Neural crest cell (in vitro differentiated cells): ENCODE measurements around the gene PTX4. TPM values are rescaled to one million over a fixed set of nuclear protein-coding genes. Genes with fewer than 3 reads are reported as not detected.
"Not testable (repeated sequence)": the region's sequence is repeated elsewhere in the genome, so short reads cannot be mapped to it uniquely, and the experiment has no call there.

Experiments used
- DNase-seq: peaks from one replicate; pipeline ENCODE4 v3.0.0; 2021; ENCODE audit warnings: low read depth, mixed read lengths, low spot score
- H3K27ac Mint-ChIP-seq: one replicate; pipeline ENCODE4 v1.8.0; 2021; ENCODE audit warnings: mild to moderate bottlenecking, mixed read lengths; ENCODE audit not compliant: unreplicated experiment
- H3K27me3 Mint-ChIP-seq: 2 replicates; pipeline ENCODE4 v1.8.0; 2021; ENCODE audit warnings: low read depth, mild to moderate bottlenecking, mixed read lengths
- H3K36me3 Mint-ChIP-seq: 2 replicates; pipeline ENCODE4 v1.8.0; 2021; ENCODE audit warnings: low read depth, mild to moderate bottlenecking, mixed read lengths
- H3K4me1 Mint-ChIP-seq: 2 replicates; pipeline ENCODE4 v1.8.0; 2021; ENCODE audit warnings: mixed read lengths
- H3K4me3 Mint-ChIP-seq: one replicate; pipeline ENCODE4 v1.8.0; 2021; ENCODE audit warnings: mild to moderate bottlenecking, mixed read lengths
- H3K9me3 Mint-ChIP-seq: 2 replicates; pipeline ENCODE4 v1.8.0; 2021; ENCODE audit warnings: mixed read lengths
- total RNA-seq: library from RNA; stranded (reverse); gene quantifications from 2 replicates; pipeline ENCODE4 v1.2.1, GENCODE V29; 2021
- TF ChIP-seq, protein P1 (sequence below): fragments of 200-600 bp; sonication (generic); conservative IDR thresholded peaks from 2 replicates; pipeline ENCODE4 v1.5.0; 2021; ENCODE audit warnings: antibody characterized with exemption, mild to moderate bottlenecking

PTX4 gene
- total RNA-seq, 1 donor from 2014 or later, result 0.28 TPM

- DNase-seq, result no peak
- Mint-ChIP-seq H3K27me3 (peaks cover 16% of the 10 kb centered on the region), H3K27ac (no peak overlapping the region), H3K9me3 (no peaks in the 10 kb centered on the region), H3K4me3 (no peak overlapping the region), H3K36me3 (no peaks in the 10 kb centered on the region), H3K4me1 (peaks cover 3% of the 10 kb centered on the region)
- TF ChIP-seq, protein P1, sequence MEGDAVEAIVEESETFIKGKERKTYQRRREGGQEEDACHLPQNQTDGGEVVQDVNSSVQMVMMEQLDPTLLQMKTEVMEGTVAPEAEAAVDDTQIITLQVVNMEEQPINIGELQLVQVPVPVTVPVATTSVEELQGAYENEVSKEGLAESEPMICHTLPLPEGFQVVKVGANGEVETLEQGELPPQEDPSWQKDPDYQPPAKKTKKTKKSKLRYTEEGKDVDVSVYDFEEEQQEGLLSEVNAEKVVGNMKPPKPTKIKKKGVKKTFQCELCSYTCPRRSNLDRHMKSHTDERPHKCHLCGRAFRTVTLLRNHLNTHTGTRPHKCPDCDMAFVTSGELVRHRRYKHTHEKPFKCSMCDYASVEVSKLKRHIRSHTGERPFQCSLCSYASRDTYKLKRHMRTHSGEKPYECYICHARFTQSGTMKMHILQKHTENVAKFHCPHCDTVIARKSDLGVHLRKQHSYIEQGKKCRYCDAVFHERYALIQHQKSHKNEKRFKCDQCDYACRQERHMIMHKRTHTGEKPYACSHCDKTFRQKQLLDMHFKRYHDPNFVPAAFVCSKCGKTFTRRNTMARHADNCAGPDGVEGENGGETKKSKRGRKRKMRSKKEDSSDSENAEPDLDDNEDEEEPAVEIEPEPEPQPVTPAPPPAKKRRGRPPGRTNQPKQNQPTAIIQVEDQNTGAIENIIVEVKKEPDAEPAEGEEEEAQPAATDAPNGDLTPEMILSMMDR, result no peak
These were observed 1.2 kb downstream of the PTX4 start for GRCh38 chr16:1487395-1488053.

GRCh38 chr16:1486551-1487390, 2.0 kb downstream of the PTX4 start:
- no peak for DNase-seq
- Mint-ChIP-seq H3K27me3 (peaks cover 16% of the 10 kb centered on the region), H3K4me3 (no peak overlapping the region), H3K36me3 (no peaks in the 10 kb centered on the region), H3K27ac (peak overlapping the region; percentile 50), H3K4me1 (no peaks in the 10 kb centered on the region), H3K9me3 (no peaks in the 10 kb centered on the region)
- TF ChIP-seq, protein P1, result no peak

DNA sequence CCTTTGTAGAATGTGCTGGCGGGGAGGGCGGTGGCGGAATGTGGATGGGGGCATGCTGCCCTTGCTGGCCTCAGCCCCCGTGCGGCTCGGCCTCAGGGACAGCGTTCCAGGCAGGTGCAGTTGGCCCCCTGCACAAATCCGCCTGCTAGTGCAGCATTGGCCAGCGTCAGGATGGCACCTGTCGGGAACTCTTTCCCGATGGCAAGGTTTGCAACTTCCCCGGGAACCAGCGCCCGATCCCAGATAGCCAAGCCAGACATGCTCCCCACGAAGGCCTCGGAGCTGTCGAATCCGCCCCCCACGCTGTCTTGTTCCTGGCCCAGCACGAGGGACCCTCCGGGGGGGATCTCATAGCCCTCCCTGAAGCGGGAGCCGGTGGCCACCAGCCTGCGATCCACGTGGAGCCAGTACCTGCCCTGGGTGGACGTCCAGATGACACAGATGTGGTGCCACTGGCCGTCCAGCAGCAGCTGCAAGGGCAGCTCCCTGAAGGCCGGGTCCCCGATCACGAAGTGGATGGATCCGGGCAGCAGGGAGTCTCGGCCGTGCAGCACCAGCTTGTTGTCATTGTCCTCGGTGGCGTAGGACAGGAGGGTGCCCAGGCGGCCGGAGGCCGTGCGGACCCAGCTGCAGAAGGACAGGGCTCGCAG, 2.8 kb downstream of the PTX4 start:
- Mint-ChIP-seq H3K9me3 (no peaks in the 10 kb centered on the region), H3K36me3 (no peaks in the 10 kb centered on the region), H3K27me3 (peaks cover 22% of the 10 kb centered on the region), H3K4me1 (no peaks in the 10 kb centered on the region), H3K4me3 (no peak overlapping the region), H3K27ac (no peak overlapping the region)
- DNase-seq, result no peak
- TF ChIP-seq, protein P1, result no peak

- H3K27me3 Mint-ChIP-seq, result peaks cover 29% of the 10 kb centered on the region
- no peaks in the 10 kb centered on the region for H3K36me3 Mint-ChIP-seq
- H3K4me3 Mint-ChIP-seq, result no peak overlapping the region
- H3K27ac Mint-ChIP-seq, result no peak overlapping the region
- H3K9me3 Mint-ChIP-seq, result no peaks in the 10 kb centered on the region
- no peaks in the 10 kb centered on the region for H3K4me1 Mint-ChIP-seq
- no peak for DNase-seq
- TF ChIP-seq, protein P1, result no peak
These were observed 6.6 kb downstream of the PTX4 start for GRCh38 chr16:1481906-1482835.

DNA sequence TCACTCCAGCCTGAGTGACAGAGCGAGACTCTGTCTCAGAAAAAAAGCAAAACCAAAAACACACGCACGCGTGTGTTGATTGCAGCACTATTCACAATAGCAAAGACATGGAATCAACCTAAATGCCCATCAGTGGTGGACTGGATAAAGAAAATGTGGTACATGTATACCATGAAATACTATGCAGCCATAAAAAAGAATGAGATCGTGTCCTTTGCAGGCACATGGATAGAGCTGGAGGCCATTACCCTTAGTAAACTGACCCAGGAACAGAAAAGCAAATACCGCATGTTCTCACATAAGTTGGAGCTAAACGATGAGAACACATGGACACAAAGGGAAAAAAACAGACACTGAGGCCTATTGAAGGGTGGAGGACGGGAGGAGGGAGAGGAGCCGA, 9.8 kb downstream of the PTX4 start:
- not testable (repeated sequence) for H3K9me3 Mint-ChIP-seq, H3K27ac Mint-ChIP-seq, H3K36me3 Mint-ChIP-seq, DNase-seq, H3K4me3 Mint-ChIP-seq
- H3K27me3 Mint-ChIP-seq, result peaks cover 21% of the 10 kb centered on the region
- H3K4me1 Mint-ChIP-seq, result peaks cover 12% of the 10 kb centered on the region
